IMR-90 (cell line): ENCODE data around the gene PLXDC2. TPM values are rescaled to one million over a fixed set of nuclear protein-coding genes. Genes with fewer than 3 reads are reported as not detected.

ENCODE experiments used
- ATAC-seq: fragments of 200-7000 bp; cut with Tn5 transposase; 2 replicates; pipeline ENCODE4 v1.9.1; 2020; ENCODE audit warnings: low read depth, mild to moderate bottlenecking, moderate library complexity
- BruUV-seq: library from RNA; stranded (reverse); fragments of 400-500 nt; replicated peaks from 2 replicates; lab custom pipeline; 2021; lab: Mats Ljungman, UMichigan
- CTCF ChIA-PET: fragments of 300-600 bp; formaldehyde crosslinking; extraction: SDS; loops from one replicate; lab custom pipeline; 2021; ENCODE audit warnings: antibody characterized with exemption; lab: Yijun Ruan, JAX
- POLR2A ChIA-PET: fragments of 300-600 bp; sonication (Branson Sonifier 250); formaldehyde crosslinking; loops from one replicate; lab custom pipeline; 2022; ENCODE audit warnings: antibody characterized with exemption; ENCODE audit not compliant: unreplicated experiment; lab: Charles Lee
- DNase-seq: peaks from one replicate; pipeline ENCODE4 v3.0.0; 2013
- H2AFZ ChIP-seq: replicated peaks from 2 replicates; pipeline ENCODE3; 2013; ENCODE audit warnings: low read length, mild to moderate bottlenecking; ENCODE audit not compliant: poor library complexity
- H2AK5ac ChIP-seq: 2 replicates; pipeline ENCODE4 v1.6.1; 2013; ENCODE audit warnings: low read depth, low read length, inconsistent platforms
- H2AK9ac ChIP-seq: replicated peaks from 2 replicates; pipeline ENCODE3; 2013; ENCODE audit warnings: mild to moderate bottlenecking, low read depth, low read length, moderate library complexity; ENCODE audit not compliant: poor library complexity
- H2BK120ac ChIP-seq: 2 replicates; pipeline ENCODE4 v1.6.1; 2013; ENCODE audit warnings: low read depth, low read length, inconsistent platforms
- H2BK15ac ChIP-seq: 3 replicates; pipeline ENCODE4 v1.6.1; 2013; ENCODE audit warnings: low read depth, low read length, inconsistent platforms
- H2BK20ac ChIP-seq: 2 replicates; pipeline ENCODE4 v1.6.1; 2013; ENCODE audit warnings: low read depth, mild to moderate bottlenecking, inconsistent platforms, low read length, moderate library complexity
- H2BK5ac ChIP-seq: 2 replicates; pipeline ENCODE4 v1.6.1; 2013; ENCODE audit warnings: mild to moderate bottlenecking, low read depth, low read length, inconsistent platforms; ENCODE audit not compliant: poor library complexity, severe bottlenecking
- H3K14ac ChIP-seq: replicated peaks from 2 replicates; pipeline ENCODE4 v1.6.1; 2013; ENCODE audit warnings: low read depth, low read length, inconsistent platforms
- H3K18ac ChIP-seq: 2 replicates; pipeline ENCODE4 v1.6.1; 2013; ENCODE audit warnings: low read depth, low read length, control low read depth
- H3K23ac ChIP-seq: 2 replicates; pipeline ENCODE4 v1.6.1; 2013; ENCODE audit warnings: low read depth, low read length, inconsistent platforms
- H3K27ac ChIP-seq: 2 replicates; pipeline ENCODE4 v1.5.1; 2013; ENCODE audit warnings: mild to moderate bottlenecking, control low read depth, low read length; ENCODE audit not compliant: insufficient read depth
- H3K27me3 ChIP-seq: 2 replicates; pipeline ENCODE4 v1.6.1; 2013; ENCODE audit warnings: low read length; ENCODE audit not compliant: control insufficient read depth, insufficient read depth
- H3K36me3 ChIP-seq: 2 replicates; pipeline ENCODE4 v1.6.1; 2013; ENCODE audit warnings: low read length, mixed read lengths; ENCODE audit not compliant: control insufficient read depth, insufficient read depth
- H3K4ac ChIP-seq: 2 replicates; pipeline ENCODE4 v1.6.1; 2013; ENCODE audit warnings: low read depth, low read length, inconsistent platforms
- H3K4me1 ChIP-seq: 2 replicates; pipeline ENCODE4 v1.6.1; 2013; ENCODE audit warnings: low read length, mixed read lengths; ENCODE audit not compliant: control insufficient read depth, insufficient read depth
- H3K4me2 ChIP-seq: 2 replicates; pipeline ENCODE4 v1.6.1; 2013; ENCODE audit warnings: low read depth, mild to moderate bottlenecking, control low read depth, low read length, moderate library complexity
- H3K4me3 ChIP-seq: 2 replicates; pipeline ENCODE4 v1.5.1; 2013; ENCODE audit warnings: low read depth, mild to moderate bottlenecking, control low read depth, low read length, moderate library complexity; ENCODE audit not compliant: insufficient read depth
- H3K56ac ChIP-seq: 2 replicates; pipeline ENCODE4 v1.6.1; 2013; ENCODE audit warnings: low read length, inconsistent platforms; ENCODE audit not compliant: insufficient read depth; ENCODE audit errors: extremely low read depth
- H3K79me1 ChIP-seq, 2 experiments: 2 replicates each; pipeline ENCODE4 v1.6.1; 2013; ENCODE audit warnings: low read length in 2 of 2, inconsistent platforms in 1 of 2, low read depth in 1 of 2
- H3K9ac ChIP-seq: 2 replicates; pipeline ENCODE4 v1.6.1; 2013; ENCODE audit warnings: low read depth, low read length, control low read depth
- H3K9me1 ChIP-seq: 2 replicates; pipeline ENCODE4 v1.6.1; 2013; ENCODE audit warnings: low read length, inconsistent platforms; ENCODE audit not compliant: insufficient read depth
- H3K9me3 ChIP-seq: 2 replicates; pipeline ENCODE4 v1.6.1; 2013; ENCODE audit warnings: low read length; ENCODE audit not compliant: control insufficient read depth, insufficient read depth
- H4K20me1 ChIP-seq: 2 replicates; pipeline ENCODE4 v1.6.1; 2013; ENCODE audit warnings: low read length, inconsistent platforms; ENCODE audit not compliant: insufficient read depth
- H4K5ac ChIP-seq: 2 replicates; pipeline ENCODE4 v1.6.1; 2013; ENCODE audit warnings: mild to moderate bottlenecking, low read depth, low read length, control low read depth
- H4K8ac ChIP-seq, 2 experiments: 2 replicates each; pipeline ENCODE4 v1.6.1; 2013; ENCODE audit warnings: low read depth in 2 of 2, low read length in 2 of 2, control low read depth in 1 of 2, inconsistent platforms in 1 of 2
- H4K91ac ChIP-seq: 2 replicates; pipeline ENCODE4 v1.6.1; 2013; ENCODE audit warnings: low read depth, low read length, inconsistent platforms; ENCODE audit not compliant: insufficient read depth
- BHLHE40 ChIP-seq: fragments of 150-350 bp; IDR thresholded peaks from 2 replicates; pipeline ENCODE4 v1.6.1; 2016; ENCODE audit warnings: mild to moderate bottlenecking, low read depth, low read length
- CEBPB ChIP-seq: IDR thresholded peaks from 2 replicates; pipeline ENCODE4 v1.6.1; 2012; ENCODE audit warnings: low read depth, low read length, improper control_type of control experiment
- CHD1 ChIP-seq: IDR thresholded peaks from 2 replicates; pipeline ENCODE4 v1.6.1; 2012; ENCODE audit warnings: low read depth, low read length, improper control_type of control experiment
- CTCF ChIP-seq: conservative IDR thresholded peaks from 2 replicates; pipeline ENCODE4 v1.5.1; 2012; ENCODE audit warnings: mild to moderate bottlenecking, low read depth, low read length, improper control_type of control experiment
- FOS ChIP-seq: fragments of 150-350 bp; IDR thresholded peaks from 2 replicates; pipeline ENCODE4 v1.6.1; 2016; ENCODE audit warnings: low read depth, low read length
- MAFK ChIP-seq: IDR thresholded peaks from 2 replicates; pipeline ENCODE4 v1.6.1; 2012; ENCODE audit warnings: low read depth, low read length, improper control_type of control experiment
- MAZ ChIP-seq: IDR thresholded peaks from 2 replicates; pipeline ENCODE4 v1.6.1; 2012; ENCODE audit warnings: low read depth, mild to moderate bottlenecking, low read length, improper control_type of control experiment, moderate library complexity, borderline replicate concordance
- MXI1 ChIP-seq: IDR thresholded peaks from 2 replicates; pipeline ENCODE4 v1.6.1; 2012; ENCODE audit warnings: low read depth, mild to moderate bottlenecking, low read length, moderate library complexity, borderline replicate concordance
- NFE2L2 ChIP-seq: fragments of 150-350 bp; IDR thresholded peaks from 2 replicates; pipeline ENCODE4 v1.6.1; 2016; ENCODE audit warnings: low read depth, mild to moderate bottlenecking, low read length
- POLR2A ChIP-seq: IDR thresholded peaks from 2 replicates; pipeline ENCODE4 v1.6.1; 2012; ENCODE audit warnings: mild to moderate bottlenecking, low read depth, low read length
- RAD21 ChIP-seq: IDR thresholded peaks from 2 replicates; pipeline ENCODE4 v1.6.1; 2012; ENCODE audit warnings: low read length, improper control_type of control experiment
- RCOR1 ChIP-seq: IDR thresholded peaks from 2 replicates; pipeline ENCODE4 v1.6.1; 2012; ENCODE audit warnings: mild to moderate bottlenecking, low read length, improper control_type of control experiment; ENCODE audit not compliant: insufficient replicate concordance
- RFX5 ChIP-seq: IDR thresholded peaks from 2 replicates; pipeline ENCODE4 v1.8.0; 2012; ENCODE audit warnings: low read depth, mild to moderate bottlenecking, low read length, moderate library complexity
- SMC3 ChIP-seq: fragments of 150-350 bp; IDR thresholded peaks from 2 replicates; pipeline ENCODE4 v1.6.1; 2016; ENCODE audit warnings: low read depth, mild to moderate bottlenecking, antibody characterized with exemption, low read length, moderate library complexity
- WGBS, 2 experiments: methylation state at CpG; one replicate each; pipeline versions ENCODE4 v1.1.5 to v1.1.7; 2013; ENCODE audit warnings: missing lambda C conversion rate in 2 of 2; ENCODE audit not compliant: insufficient read length in 1 of 2; ENCODE audit errors: extremely low coverage in 2 of 2; 5-methylcytosine and 5-hydroxymethylcytosine counted together
- dilution Hi-C: fragments of 300-500 bp; cut with HindIII; formaldehyde crosslinking; loops from one replicate; pipeline ENCODE4 v1.14.3; 2018; ENCODE audit warnings: low sequenced_read_pairs; ENCODE audit not compliant: unreplicated experiment
- in situ Hi-C: fragments of 300-500 bp; cut with MboI; formaldehyde crosslinking; loops from 3 replicates; pipeline ENCODE4 v1.14.3; 2019; ENCODE audit warnings: low sequenced_read_pairs, inconsistent platforms, mixed read lengths
- intact Hi-C: fragments of 100-400 bp; cut with micrococcal nuclease; formaldehyde crosslinking; loops from 2 replicates; pipeline ENCODE4 v1.10.0; 2022
- polyA plus RNA-seq, 3 experiments: library from polyadenylated mRNA; depleted of rRNA; stranded (reverse); fragments of >200 nt; gene quantifications; 2 replicates each; pipeline ENCODE4 v1.2.3, GENCODE V29; 2012; ENCODE audit warnings: low replicate concordance in 1 of 3
- total RNA-seq: library from RNA; depleted of rRNA; stranded (reverse); fragments of >200 nt; gene quantifications from 2 replicates; pipeline ENCODE4 v1.2.3, GENCODE V29; 2012
- TF ChIP-seq, protein P1 (sequence below): fragments of 150-350 bp; IDR thresholded peaks from 2 replicates; pipeline ENCODE4 v1.6.1; 2016; ENCODE audit warnings: low read depth, mild to moderate bottlenecking, low read length, moderate library complexity, borderline replicate concordance
- TF ChIP-seq, protein P2 (sequence below): fragments of 150-350 bp; IDR thresholded peaks from 2 replicates; pipeline ENCODE4 v1.6.1; 2017; ENCODE audit warnings: mild to moderate bottlenecking, antibody characterized with exemption, low read length, low read depth

Gene PLXDC2
- total and polyA plus RNA-seq, 2 of the 4 experiments (the other 2 are of a cell fraction), result 3.2 to 6.1 TPM

GRCh38 chr10:20084451-20084850 lies 268.2 kb downstream of the PLXDC2 start:
- no peak overlapping the region for H3K27ac ChIP-seq
- BruUV-seq, result no TSS peak
- H2BK15ac ChIP-seq, result no peak overlapping the region
- no peaks in the 10 kb centered on the region for H3K9me1 ChIP-seq
- H2AFZ ChIP-seq, result no peak overlapping the region
- H3K4me1 ChIP-seq, result no peaks in the 10 kb centered on the region
- no CpG with 5 or more reads among the region's 2 CpGs for WGBS, 2 experiments
- TF ChIP-seq MXI1 (no peak), FOS (no peak), CTCF (no peak), NFE2L2 (no peak), POLR2A (no peak), BHLHE40 (no peak), RAD21 (no peak), RFX5 (no peak), MAFK (no peak), SMC3 (no peak), MAZ (no peak), CEBPB (no peak), RCOR1 (no peak), CHD1 (no peak)
- TF ChIP-seq, protein P1, sequence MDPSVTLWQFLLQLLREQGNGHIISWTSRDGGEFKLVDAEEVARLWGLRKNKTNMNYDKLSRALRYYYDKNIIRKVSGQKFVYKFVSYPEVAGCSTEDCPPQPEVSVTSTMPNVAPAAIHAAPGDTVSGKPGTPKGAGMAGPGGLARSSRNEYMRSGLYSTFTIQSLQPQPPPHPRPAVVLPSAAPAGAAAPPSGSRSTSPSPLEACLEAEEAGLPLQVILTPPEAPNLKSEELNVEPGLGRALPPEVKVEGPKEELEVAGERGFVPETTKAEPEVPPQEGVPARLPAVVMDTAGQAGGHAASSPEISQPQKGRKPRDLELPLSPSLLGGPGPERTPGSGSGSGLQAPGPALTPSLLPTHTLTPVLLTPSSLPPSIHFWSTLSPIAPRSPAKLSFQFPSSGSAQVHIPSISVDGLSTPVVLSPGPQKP, result no peak
- TF ChIP-seq, protein P2, sequence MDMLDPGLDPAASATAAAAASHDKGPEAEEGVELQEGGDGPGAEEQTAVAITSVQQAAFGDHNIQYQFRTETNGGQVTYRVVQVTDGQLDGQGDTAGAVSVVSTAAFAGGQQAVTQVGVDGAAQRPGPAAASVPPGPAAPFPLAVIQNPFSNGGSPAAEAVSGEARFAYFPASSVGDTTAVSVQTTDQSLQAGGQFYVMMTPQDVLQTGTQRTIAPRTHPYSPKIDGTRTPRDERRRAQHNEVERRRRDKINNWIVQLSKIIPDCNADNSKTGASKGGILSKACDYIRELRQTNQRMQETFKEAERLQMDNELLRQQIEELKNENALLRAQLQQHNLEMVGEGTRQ, result no peak
- no peaks in the 10 kb centered on the region for H3K79me1 ChIP-seq
- no peak overlapping the region for H3K14ac ChIP-seq
- H2AK9ac ChIP-seq, result no peak overlapping the region
- H3K9me3 ChIP-seq, result no peaks in the 10 kb centered on the region
- no peak overlapping the region for H3K9ac ChIP-seq
- no peak overlapping the region for H4K8ac ChIP-seq
- no peak overlapping the region for H3K56ac ChIP-seq
- POLR2A ChIA-PET, result no interaction called here
- DNase-seq (no peak), ATAC-seq (no peak)
- H3K18ac ChIP-seq, result no peak overlapping the region
- dilution Hi-C loops, result no loop called here
- no peak overlapping the region for H2BK5ac ChIP-seq
- no peak overlapping the region for H3K23ac ChIP-seq
- H3K4ac ChIP-seq, result no peak overlapping the region
- H4K5ac ChIP-seq, result no peak overlapping the region
- H2BK20ac ChIP-seq, result no peak overlapping the region
- no peak overlapping the region for H3K4me2 ChIP-seq
- H2BK120ac ChIP-seq, result no peak overlapping the region
- CTCF ChIA-PET, result no interaction called here
- intact Hi-C loops, result no loop called here
- H3K27me3 ChIP-seq, result no peaks in the 10 kb centered on the region
- in situ Hi-C loops, result no loop called here
- no peak overlapping the region for H4K91ac ChIP-seq
- H3K36me3 ChIP-seq, result 0 out of 2 replicates have a peak, but pooled peaks cover 1% of the 10 kb centered on the region
- no peak overlapping the region for H3K4me3 ChIP-seq
- H4K20me1 ChIP-seq, result no peaks in the 10 kb centered on the region
- H2AK5ac ChIP-seq, result no peak overlapping the region
